VCaP (cell line): ENCODE results near the gene FAM124B.

Experiments used
- H3K27ac ChIP-seq: fragments of 450-650 bp; 2 replicates; pipeline ENCODE4 v1.5.1; 2017
- TF ChIP-seq, protein P1 (sequence below): fragments of 450-650 bp; conservative IDR thresholded peaks from 2 replicates; pipeline ENCODE4 v1.5.1; 2017; ENCODE audit warnings: mild to moderate bottlenecking, moderate library complexity

FAM124B gene

GRCh38 chr2:224363281-224363680, 38.6 kb downstream of the FAM124B start:
- H3K27ac ChIP-seq: no peak overlapping the region
- TF ChIP-seq, protein P1, sequence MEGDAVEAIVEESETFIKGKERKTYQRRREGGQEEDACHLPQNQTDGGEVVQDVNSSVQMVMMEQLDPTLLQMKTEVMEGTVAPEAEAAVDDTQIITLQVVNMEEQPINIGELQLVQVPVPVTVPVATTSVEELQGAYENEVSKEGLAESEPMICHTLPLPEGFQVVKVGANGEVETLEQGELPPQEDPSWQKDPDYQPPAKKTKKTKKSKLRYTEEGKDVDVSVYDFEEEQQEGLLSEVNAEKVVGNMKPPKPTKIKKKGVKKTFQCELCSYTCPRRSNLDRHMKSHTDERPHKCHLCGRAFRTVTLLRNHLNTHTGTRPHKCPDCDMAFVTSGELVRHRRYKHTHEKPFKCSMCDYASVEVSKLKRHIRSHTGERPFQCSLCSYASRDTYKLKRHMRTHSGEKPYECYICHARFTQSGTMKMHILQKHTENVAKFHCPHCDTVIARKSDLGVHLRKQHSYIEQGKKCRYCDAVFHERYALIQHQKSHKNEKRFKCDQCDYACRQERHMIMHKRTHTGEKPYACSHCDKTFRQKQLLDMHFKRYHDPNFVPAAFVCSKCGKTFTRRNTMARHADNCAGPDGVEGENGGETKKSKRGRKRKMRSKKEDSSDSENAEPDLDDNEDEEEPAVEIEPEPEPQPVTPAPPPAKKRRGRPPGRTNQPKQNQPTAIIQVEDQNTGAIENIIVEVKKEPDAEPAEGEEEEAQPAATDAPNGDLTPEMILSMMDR: no peak

DNA sequence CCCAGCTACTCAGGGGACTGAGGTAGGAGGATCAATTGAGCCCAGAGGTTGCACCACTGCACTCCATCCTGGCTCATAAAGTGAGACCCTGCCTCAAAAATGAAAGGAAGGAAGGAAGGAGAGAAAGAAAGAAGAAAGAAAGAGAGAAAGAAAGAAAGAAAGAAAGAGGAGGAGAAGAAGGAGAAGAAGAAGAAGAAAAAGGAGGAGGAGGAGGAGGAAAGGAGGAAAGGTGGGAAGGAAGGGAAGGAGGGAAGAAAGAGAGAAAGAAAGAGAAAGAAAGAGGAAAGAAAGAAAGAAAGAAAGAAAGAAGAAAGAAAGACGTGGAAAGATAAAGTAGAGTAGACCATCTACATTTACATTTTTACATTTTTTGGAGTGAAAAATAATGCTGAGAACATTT, 39.8 kb downstream of the FAM124B start:
- H3K27ac ChIP-seq: no peak overlapping the region

DNA sequence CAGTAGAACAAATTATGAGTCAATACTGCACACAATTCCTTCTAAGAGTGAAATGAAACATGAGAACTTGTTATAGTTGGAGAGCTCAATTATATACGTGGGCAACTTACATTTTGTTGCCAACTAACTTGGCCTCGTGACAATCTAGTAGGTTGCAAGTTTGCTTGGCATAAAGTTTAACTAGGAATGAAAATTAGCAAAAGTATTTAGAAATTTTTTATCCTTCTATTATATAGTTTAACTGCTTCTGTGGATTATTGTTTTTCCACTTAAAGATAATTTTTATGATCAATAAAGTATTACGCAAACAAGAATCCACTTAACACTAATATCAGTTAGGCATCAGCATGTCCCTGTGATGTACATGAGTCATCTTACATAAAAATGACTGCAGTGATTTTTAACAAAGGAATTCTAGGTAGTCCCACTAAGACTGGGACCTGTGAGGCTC, 41.1 kb downstream of the FAM124B start:
- TF ChIP-seq, protein P1: no peak
- H3K27ac ChIP-seq: no peak overlapping the region

More for the DNA sequence above, 39.8 kb downstream of the FAM124B start:
- TF ChIP-seq, protein P1: no peak

- H3K27ac ChIP-seq: no peak overlapping the region
- TF ChIP-seq, protein P1: peak; percentile 47
Measured at GRCh38 chr2:224359569-224359968, 42.3 kb downstream of the FAM124B start.

- H3K27ac ChIP-seq: no peak overlapping the region
- TF ChIP-seq, protein P1: peak; percentile 81
Measured at GRCh38 chr2:224357098-224357901, 44.6 kb downstream of the FAM124B start.

DNA sequence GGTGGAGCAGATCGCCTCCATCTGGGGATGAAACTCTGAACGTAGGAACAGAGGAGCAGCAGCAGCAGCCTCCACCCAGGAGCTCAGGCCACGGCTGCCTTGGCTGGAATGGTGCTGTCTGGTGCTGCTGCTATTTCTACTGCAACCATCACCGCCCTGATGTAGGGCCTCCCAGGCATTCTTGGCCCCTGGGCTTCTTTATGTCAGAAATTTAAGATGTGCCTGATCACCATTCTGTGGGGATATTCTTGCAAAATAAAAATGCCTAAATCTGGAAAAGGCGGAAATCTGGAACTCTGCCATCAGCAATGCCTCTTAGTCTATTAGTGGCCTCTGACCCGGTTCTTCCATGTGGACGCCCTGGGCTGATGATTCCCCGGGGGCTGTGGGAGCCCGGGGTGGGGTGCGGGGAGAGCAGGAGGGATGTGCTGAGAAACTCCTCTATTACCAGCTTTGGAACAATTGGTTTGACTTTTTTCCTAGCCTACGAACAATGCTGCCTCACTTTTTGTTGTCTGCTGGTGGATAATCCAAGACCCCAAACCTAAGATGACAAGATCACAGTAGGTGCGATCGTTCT, 47.2 kb downstream of the FAM124B start:
- TF ChIP-seq, protein P1: no peak

DNA sequence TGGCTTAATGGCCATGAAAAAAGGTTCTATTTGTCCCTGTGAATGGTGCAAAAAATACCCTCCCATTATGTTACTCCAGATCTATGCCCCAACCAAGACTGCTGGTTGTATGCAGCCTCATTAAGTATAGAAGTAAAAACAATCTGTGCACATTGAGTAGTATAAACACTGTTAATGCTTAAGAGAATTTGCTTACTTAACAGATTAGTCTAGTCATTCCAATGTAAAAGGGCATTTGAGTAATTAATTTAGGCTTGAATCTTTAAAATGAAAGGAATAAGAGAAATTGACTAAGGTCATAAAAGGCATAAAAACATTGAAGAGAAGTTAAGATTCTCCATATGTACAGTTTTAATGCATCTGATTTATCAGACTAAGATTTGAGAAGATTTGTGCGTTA, 51.2 kb downstream of the FAM124B start:
- TF ChIP-seq, protein P1: no peak
- no peak overlapping the region for H3K27ac ChIP-seq

More for the DNA sequence above, 47.2 kb downstream of the FAM124B start:
- no peak overlapping the region for H3K27ac ChIP-seq
